Fibroblast of mammary gland (primary cell): Measurements from ENCODE around the gene ZFYVE28.
A peak's percentile ranks its signal among the peaks of the same experiment; 100 is the strongest.

Experiments used
- DNase-seq: peaks from one replicate; pipeline ENCODE4 v3.0.0-alpha.2; 2010; ENCODE audit warnings: low read depth
- H3K4me3 ChIP-seq: 2 replicates; pipeline ENCODE4 v1.5.1; 2011; ENCODE audit warnings: low read depth, mild to moderate bottlenecking, low read length, moderate library complexity; ENCODE audit not compliant: control insufficient read depth
- CTCF ChIP-seq: conservative IDR thresholded peaks from 2 replicates; pipeline ENCODE4 v1.5.1; 2011; ENCODE audit warnings: low read depth, low read length, inconsistent platforms; ENCODE audit not compliant: control insufficient read depth, insufficient read depth

ZFYVE28 gene

GRCh38 chr4:2297606-2298531 lies 120.6 kb downstream of the ZFYVE28 start:
- TF ChIP-seq CTCF: no peak
- DNase-seq: no peak
- H3K4me3 ChIP-seq: no peak overlapping the region

- no peak for DNase-seq
- no peak for TF ChIP-seq CTCF
- no peak overlapping the region for H3K4me3 ChIP-seq
Measured at GRCh38 chr4:2296631-2297601, 121.5 kb downstream of the ZFYVE28 start.

GRCh38 chr4:2295900-2296442 lies 122.5 kb downstream of the ZFYVE28 start:
- no peak overlapping the region for H3K4me3 ChIP-seq
- no peak for DNase-seq
- TF ChIP-seq CTCF: no peak

GRCh38 chr4:2295500-2295899 lies 122.9 kb downstream of the ZFYVE28 start:
- no peak overlapping the region for H3K4me3 ChIP-seq
- TF ChIP-seq CTCF: no peak
- DNase-seq: no peak

GRCh38 chr4:2292646-2293108 lies 125.8 kb downstream of the ZFYVE28 start:
- DNase-seq: peak; percentile 90
- no peak overlapping the region for H3K4me3 ChIP-seq
- TF ChIP-seq CTCF: no peak
